Stimulated activated CD4-positive, alpha-beta T cell treated with anti-CD3 and anti-CD28 coated beads, Interleukin-4, amount 100 ng/mL, for 24 hours (primary cell): ENCODE results near the gene HNRNPM.
"Not testable (repeated sequence)": the region's sequence is repeated elsewhere in the genome, so short reads cannot be mapped to it uniquely, and the experiment has no call there.

Experiments used
- DNase-seq: peaks from one replicate; pipeline ENCODE4 v3.0.0-alpha.2; 2020

Gene HNRNPM, protein sequence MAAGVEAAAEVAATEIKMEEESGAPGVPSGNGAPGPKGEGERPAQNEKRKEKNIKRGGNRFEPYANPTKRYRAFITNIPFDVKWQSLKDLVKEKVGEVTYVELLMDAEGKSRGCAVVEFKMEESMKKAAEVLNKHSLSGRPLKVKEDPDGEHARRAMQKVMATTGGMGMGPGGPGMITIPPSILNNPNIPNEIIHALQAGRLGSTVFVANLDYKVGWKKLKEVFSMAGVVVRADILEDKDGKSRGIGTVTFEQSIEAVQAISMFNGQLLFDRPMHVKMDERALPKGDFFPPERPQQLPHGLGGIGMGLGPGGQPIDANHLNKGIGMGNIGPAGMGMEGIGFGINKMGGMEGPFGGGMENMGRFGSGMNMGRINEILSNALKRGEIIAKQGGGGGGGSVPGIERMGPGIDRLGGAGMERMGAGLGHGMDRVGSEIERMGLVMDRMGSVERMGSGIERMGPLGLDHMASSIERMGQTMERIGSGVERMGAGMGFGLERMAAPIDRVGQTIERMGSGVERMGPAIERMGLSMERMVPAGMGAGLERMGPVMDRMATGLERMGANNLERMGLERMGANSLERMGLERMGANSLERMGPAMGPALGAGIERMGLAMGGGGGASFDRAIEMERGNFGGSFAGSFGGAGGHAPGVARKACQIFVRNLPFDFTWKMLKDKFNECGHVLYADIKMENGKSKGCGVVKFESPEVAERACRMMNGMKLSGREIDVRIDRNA

DNA sequence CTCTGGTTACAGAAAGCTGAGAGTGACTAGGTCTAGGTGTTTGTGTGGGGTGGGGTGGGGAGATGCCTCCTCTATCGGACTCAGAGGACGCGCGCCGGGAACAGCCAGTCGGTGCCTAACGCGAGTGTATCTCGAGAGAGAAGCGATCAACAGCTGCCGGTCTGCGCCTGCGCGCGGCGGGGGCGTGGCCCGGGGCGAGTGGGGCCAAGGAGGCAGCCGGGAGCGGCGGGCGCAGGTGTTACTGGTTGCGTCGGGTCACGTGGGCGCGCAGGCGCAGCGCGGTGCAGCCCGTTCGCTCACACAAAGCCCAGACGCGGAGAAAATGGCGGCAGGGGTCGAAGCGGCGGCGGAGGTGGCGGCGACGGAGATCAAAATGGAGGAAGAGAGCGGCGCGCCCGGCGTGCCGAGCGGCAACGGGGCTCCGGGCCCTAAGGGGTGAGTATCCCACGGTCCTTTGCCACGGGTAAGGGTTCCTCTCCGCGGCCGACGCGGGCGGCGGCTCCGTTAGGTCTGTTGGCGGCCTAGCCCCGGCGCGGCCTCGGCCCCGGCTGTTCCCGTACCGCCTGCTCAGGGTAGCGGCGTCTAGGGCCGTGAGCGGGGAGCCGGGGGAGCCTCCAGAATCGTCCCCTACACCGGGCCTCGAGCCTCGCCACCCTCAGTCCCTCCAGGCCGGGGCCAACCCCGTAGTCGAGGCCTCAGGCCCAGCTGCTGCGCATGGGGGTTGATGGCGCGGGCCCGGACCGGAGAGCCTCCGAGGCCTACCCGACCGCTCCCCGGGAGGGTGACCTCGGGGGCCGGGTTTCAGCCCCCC, at the start of gene HNRNPM:
Gene HNRNPM, plus strand, starts transcription at position 299 of the 811 bp plus-strand sequence. Its CDS starts 24 bp downstream, at position 323.
- peak; percentile 100 for DNase-seq

DNA sequence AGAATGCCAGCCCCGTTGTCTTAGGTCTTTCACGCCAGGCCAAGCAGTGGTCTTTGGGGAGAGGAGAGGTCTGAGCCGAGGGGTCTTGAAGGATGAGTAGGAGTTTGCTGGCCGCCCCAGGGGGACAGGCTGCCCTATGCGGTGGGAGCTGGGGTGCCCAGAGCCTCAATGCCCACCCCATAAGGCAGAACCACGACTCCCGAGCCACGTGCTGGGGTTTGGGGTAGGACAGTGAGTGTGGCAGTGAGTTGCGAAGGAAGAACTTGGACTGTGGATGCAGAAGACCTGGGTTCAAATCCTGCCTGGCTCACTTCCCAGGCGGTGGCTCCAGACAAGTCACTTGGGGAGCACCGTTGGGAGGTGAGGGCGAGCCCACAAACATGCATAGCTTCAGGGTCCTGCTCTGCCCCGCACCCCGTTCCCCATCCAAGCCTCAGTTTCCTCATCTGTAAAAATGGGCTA, 49.1 kb upstream of the HNRNPM start:
- no peak for DNase-seq

DNA sequence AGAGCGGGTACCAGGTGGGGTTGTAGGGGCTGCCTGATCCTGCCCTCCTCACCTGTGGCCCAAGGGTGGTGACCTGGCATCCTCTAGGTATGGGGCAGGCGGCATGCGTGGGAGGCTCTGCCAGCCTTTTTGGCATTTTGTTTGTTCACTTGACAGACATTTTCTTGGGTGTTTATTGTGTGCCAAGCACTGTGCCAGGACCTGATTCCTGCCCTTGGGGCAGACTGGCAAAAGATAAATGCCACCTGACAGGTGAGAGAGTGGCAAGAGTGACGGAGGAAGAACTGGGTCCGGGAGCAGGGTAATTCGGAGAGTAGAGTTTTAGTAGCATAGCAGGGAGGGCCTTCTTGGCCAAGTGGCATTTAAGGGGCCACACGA, 48.6 kb upstream of the HNRNPM start:
- DNase-seq = no peak

DNA sequence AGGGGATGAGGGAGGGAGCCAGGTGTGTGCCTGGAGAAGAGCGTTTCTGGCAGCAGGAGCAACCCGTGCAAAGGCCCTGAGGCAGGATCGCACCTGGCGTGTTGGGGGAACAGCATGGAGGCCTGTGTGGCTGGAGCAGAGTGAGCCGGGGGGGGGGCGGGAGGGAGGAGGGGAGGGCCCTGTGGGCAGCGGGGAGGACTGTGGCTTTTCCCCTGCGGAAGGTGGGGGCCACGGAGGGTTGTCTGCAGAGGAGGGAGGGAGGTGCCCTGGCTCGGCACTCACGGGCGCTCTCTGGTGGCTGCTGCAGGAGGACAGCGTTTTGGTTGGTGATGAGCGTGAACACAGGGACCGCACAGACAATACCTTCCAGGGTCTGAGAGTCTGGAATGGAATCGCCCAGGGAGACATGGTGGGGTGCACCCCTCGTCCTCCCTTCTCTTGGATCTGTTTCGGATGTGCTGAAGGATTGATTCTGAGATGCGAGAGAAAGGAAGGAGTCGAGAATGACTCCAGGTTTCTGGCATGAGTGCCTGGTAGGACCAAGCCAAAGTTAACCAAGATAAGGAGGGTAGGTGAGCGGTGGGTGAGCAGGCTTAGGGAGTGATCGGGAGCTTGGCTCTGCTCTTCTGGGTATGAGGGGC, 48.1 kb upstream of the HNRNPM start:
- peak; percentile 75 for DNase-seq

DNA sequence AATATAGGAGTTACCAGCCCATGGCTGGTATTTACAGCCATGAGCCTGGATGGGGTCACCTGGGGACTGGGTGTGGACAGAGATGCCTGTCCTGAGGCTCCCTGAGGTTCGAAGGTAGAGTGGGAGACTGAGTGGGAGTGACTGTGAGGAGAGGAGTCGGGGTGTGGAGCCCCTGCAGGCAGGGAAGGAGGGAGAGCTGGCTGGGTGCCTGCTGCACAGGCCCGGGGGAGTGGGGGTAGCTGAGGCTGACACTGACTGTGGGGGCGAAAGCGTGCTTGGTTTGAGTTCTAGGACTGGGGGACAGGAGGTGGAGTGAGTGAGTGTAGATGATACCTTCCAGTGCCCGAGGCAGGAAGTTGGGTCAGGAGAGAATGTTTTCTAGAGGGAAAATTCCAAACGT, 47.5 kb upstream of the HNRNPM start:
- DNase-seq = no peak

DNA sequence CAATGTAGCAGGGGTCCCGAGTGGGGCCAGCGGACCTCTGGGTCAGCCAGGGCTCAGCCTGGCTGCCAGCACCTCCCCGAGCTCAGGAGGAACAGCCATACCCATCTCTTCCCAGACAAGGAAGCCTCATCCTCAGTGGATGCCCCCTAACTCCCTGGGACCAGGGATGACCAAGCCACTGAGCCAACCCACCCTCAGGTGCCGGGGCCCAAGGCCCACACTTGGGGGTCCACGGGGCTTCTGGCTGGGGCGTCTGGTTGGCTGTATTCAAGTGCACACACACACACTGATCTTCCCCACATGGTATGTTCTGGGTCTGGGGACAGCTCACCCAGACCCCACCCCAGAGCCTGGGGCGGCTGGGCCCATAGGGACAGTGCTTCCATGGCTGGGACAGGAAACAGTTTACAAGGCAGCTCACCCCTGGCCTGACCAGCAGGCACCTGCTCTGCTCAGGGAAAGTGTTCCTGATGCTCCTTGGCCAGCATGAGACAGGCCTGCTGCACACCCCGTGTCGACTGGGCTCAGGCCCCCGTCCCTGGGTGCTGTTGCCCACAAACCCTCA, 46.9 kb upstream of the HNRNPM start:
- DNase-seq = no peak

DNA sequence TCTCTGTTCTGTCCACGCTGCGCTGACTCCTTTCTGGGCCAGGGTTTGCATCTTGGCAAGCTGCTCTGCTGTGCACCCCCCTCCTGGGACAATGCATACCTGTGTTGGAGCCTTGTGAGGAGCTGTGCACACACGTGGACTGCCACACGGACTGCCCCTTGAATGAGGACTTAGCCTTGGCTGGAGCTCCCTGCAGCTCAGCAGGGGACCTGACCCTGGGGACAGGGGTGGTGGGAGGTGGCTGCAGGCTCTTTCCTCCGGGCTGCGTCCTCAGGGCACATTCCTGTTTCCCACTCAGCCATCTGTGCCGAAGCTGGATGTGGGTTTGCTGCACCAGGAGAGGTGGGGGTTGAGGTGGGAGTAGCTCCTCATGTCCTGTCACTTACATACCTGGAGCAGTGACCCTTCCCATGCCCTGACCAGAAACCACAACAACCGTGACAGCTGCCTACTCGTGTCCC, 46.4 kb upstream of the HNRNPM start:
- DNase-seq = no peak

DNA sequence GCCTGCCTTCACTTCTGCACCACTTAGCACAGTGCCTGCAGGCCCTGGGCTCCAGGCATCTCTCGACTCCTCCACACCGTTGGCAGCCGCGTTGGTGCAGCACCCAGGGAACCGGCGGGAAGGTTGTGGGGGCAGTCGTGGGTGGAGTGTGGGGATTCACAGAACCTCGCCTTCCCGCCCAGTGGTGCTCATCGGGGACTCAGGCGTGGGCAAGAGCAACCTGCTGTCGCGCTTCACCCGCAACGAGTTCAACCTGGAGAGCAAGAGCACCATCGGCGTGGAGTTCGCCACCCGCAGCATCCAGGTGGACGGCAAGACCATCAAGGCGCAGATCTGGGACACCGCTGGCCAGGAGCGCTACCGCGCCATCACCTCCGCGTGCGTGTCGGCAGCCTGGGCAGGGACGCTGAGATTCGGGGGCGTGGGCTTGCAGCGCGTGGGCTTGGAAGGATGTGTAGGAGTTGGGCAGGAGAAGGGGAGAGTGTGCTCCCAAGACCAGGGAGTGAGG, 45.0 kb upstream of the HNRNPM start:
- DNase-seq = no peak

DNA sequence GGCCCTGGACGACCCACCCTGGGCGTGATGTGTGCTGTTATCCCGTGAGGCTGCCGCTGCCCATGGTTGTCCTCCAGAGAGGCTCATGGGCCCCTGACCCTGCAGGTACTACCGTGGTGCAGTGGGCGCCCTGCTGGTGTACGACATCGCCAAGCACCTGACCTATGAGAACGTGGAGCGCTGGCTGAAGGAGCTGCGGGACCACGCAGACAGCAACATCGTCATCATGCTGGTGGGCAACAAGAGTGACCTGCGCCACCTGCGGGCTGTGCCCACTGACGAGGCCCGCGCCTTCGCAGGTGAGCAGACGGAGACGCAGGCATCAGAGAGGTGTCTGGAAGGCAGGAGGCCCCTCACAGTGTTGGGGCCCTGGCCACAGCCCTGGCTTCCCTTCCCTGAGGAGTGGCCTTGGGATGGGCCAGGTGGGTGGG, 42.8 kb upstream of the HNRNPM start:
- no peak for DNase-seq

DNA sequence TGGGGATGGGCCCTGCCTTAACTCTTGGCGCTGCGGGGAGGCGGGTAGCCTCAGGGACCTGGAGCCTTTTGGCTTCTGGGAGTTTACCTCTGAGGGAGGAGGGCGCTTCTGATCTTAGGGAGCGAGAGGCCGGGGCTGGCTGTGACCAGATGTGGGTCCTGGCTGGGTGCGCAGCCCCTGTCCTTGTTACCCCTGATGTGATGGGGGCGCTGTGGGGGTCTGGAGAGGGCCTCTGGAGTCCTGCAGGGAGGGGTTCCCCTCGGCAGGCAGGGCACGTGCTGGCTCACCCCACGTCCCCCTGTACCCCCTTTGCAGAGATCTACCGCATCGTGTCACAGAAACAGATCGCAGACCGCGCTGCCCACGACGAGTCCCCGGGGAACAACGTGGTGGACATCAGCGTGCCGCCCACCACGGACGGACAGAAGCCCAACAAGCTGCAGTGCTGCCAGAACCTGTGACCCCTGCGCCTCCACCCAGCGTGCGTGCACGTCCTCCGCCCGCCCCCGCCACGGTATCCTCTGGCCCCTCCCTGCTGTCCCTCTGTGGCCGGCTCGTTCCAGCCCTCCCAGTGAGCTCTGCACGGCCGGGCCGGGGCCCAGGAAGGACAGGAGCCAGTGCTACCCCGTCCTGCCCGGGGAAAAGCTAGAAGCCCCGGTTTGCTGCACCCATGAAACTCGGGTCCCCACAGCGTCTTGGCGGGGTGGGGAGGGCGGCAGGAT, 41.5 kb upstream of the HNRNPM start:
- DNase-seq = no peak

DNA sequence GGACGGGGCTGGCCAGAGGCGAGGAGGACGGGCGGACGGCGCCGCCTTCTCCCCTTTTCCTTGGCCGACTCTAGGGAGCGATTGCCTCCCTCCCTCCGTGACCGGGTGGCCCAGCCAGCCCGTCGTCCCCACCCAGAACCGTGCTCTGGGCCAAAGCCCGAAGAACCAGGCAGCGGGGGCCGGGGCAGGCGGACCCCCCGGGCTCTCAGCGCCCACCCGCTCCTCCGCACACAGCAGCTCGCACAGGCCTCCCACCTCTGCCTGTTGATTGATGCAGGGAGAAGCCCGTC, 41.0 kb upstream of the HNRNPM start:
- DNase-seq = no peak

DNA sequence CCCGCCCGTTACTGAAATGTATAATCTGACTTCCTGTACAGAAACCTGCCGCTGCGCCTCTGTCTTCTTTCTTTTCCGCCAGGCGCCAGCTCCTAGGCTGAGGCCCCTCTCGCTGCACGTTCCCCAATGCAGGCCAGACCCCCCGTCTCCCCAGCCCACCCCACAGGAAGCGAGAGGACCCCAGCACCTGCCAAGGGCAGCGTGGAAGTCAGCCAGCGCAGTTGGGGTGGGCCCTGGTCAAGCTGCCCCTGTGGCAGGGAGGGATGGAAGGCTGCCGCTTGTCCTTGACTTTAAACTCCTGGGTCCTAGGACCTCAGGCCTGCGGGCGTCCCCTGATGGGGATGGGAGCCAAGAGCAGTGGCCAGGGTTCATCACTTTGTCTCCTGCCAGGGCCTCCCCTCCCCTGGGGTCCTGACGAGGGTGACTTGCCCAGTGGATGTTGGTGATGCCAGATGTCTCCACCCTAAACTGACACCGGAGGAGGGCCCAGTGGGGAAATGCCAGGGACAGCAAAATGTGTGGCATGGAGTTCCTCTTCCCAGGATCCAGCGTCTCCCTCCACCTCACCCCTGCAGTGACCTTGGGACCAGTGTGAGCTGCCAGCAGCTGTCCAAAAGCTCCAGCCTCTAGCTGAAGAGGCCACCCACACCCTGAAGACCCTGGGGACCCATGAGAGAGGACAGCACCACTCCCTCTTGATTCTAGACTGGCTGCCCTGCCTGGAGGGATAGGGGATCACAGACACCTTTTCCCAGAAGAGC, 40.2 kb upstream of the HNRNPM start:
- DNase-seq = no peak

DNA sequence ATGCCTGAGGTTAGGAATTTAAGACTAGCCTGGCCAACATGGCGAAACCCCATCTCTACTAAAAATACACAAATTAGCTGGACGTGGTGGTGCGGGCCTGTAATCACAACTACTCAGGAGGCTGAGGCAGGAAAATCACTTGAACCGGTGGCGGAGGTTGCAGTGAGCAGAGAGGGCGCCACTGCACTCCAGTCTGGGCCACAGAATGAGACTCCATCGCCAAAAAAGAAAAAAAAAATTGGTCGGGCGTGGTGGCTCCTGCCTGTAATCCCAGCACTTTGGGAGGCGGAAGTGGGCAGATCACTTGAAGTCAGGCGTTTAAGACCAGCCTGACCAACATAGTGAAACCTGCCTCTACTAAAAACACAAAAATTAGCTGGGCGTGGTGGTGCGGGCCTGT, 34.1 kb upstream of the HNRNPM start:
- DNase-seq = not testable (repeated sequence)

DNA sequence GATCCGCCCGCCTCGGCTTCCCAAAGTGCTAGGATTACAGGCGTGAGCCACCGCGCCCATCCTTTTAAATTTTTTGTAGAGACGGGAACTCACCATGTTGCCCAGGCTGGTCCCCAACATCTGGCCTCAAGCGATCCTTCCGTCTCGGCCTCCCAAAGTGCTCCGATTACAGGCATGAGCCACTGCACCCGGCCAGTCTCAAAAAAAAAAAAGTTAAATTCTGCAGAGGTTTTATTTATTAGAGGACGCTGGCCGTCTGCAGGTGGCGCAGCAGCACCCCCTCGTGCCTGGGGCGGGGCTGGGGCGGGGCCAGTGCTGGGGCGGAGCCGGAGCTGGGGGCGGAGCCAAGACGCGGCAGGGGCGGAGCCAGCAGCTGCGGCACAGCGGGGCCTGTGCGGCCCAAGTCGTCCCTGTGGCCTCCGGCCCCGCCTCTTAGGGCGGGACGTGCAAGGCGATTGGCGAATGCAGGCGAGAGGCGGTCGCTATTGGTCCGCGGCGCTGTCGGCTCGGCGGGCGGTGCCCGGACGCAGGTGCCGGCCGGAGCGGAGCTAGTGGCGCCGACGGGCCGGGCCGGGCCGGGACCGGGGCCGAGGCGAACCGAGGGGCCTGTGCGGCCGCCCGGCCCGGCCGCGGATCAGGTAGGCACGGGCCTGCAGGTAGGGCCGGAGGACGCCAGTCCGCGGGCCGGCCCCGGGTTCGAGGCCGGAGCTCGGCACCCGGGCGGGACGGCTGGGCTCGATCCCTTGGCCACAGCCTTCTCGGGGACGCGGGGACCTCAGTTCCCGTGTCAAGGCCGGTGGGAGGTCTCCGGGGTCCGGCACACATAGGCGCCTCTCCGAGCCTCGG, 31.8 kb upstream of the HNRNPM start, which contains the start of gene MARCHF2:
Gene MARCHF2, plus strand, starts transcription at position 523 of the 846 bp plus-strand sequence. CDS start 8,536 bp downstream, outside the sequence.
- peak; percentile 95 for DNase-seq

DNA sequence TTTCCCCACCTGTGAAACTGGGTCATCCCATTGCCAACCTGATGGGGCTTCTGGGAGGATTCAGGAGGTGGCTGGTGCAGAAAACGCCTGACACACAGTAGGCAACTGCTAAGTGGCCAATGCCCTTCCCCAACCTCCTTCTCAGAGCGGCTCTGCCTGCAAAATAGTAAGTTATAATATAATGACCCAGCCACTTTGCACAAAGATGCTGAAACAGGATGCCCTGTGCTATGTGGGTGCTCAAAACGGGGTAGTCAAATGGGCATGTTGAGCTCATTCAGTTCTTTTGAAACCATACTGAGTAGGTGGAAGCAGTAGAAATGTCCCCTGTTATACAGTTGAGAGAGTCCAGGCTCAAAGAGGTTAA, 31.2 kb upstream of the HNRNPM start:
- no peak for DNase-seq

DNA sequence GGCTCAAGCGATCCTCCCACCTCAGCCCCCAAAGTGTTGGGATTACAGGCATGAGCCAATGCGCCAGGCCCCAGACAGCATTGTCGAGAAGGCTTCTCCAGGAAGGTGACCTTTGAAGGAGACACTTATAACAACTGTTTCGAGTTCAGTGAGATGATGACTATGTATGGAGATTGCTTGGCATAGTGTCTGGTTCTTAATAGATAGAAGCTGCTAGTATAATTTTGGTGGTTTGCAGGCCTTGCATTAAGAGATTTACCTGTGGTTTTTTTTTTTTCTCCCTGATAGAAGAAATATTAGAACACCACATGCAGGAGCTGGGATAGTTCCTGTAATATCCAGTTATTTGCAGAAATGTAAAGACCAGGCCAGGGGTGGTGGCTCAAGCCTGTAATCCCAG, 28.0 kb upstream of the HNRNPM start:
- DNase-seq = no peak

DNA sequence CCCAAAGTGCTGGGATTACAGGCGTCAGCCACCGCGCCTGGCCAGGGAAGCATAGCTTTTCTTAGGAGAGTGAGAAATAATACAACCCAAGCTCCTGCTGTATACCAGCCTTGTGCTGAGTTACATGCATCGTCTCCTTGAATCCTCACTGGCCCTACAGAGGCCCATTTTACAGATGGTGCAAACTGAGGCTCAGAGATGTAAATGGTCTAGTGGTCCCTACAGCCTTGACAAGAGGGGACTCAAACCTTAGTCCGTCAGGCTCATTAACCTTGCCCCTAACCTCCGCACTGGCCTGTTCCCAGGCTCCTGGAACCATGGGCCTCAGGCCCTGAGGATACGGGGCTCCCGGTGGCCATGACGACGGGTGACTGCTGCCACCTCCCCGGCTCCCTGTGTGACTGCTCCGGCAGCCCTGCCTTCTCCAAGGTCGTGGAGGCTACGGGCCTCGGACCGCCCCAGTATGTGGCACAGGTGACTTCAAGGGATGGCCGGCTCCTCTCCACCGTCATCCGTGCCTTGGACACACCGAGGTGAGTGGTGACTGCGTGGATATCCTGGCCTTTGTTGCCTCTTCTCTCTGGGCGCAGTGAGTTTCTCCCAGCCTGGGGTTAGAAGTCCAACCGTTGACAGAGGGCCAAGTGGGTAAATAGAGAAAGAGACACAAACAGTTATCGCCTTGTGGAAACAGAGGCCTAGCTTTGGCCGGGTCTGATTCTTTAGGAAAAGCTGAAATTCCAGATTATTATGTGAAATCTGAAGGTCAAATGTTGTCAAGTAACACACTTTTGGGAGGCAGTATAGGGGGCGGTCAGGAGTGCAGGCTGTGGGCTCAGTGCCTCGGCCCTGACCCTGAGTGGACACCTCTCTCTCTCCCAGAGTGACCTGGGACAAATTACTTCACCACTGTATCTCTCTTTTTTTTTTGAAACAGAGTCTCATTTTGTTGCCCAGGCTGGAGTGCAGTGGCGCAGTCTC, 23.0 kb upstream of the HNRNPM start:
- no peak for DNase-seq

DNA sequence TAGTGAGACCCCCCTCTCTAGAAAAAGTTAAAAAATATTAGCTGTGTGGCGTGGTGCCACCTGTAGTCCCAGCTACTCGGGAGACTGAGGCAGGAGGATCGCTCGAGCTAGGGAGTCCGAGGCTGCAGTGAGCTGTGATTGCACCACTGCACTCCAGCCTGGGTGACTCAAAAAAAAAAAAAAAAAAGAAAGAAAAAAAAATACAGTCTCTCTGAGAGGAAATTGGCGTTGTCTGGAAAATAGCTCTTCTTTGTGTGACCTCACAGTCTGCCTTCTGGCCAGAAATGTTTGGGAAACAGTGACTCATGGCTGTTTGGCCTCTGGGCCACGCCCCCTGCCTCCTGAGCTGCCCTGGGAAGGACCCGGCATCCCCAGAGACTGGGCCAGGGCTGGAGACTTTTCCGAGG, 21.0 kb upstream of the HNRNPM start:
- no peak for DNase-seq

DNA sequence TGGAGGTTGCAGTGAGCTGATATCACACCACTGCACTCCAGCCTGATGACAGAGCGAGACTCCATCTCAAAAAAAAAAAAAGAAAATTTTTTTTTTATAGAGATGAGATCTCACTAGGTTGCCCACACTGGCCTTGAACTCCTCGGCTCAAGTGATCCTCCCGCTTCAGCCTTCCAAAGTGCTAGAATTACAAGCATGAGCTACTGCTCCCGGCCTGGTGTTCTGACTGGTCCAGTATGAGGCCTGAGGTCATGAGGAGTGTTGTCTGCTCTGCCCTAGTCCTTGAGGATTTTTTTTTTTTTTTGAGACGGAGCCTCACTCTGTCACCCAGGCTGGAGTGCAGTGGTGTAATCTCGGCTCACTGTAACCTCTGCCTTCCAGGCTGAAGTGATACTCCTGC, 19.4 kb upstream of the HNRNPM start:
- not testable (repeated sequence) for DNase-seq
